CD14-positive monocyte (primary cell): ENCODE results near the gene CLEC19A. TPM values are rescaled to one million over a fixed set of nuclear protein-coding genes. Genes with fewer than 3 reads are reported as not detected.

Source experiments
- DNase-seq, 3 donors: peaks; one replicate each; pipeline ENCODE4 v3.0.0-alpha.2; 2011 to 2022
- H2AFZ ChIP-seq: 2 replicates; pipeline ENCODE4 v1.6.0; 2012; ENCODE audit warnings: mild to moderate bottlenecking, low read depth, low read length, inconsistent platforms; ENCODE audit not compliant: insufficient read depth, poor library complexity, severe bottlenecking
- H3K27ac ChIP-seq, 2 donors: 1 replicate in 1 of 2; 2 replicates in 1 of 2; pipeline ENCODE4 v1.5.1; 2012 to 2013; ENCODE audit warnings: low read length in 2 of 2, control low read depth in 1 of 2, inconsistent platforms in 1 of 2, low read depth in 1 of 2, mild to moderate bottlenecking in 1 of 2
- H3K27me3 ChIP-seq, 2 donors: one replicate each; pipeline versions ENCODE4 v1.6.0 to v1.6.1; 2011 to 2013; ENCODE audit warnings: low read length in 2 of 2; ENCODE audit not compliant: control insufficient read depth in 2 of 2, insufficient read depth in 2 of 2
- H3K36me3 ChIP-seq, 2 donors: replicated peaks in 1 of 2; 1 replicate in 1 of 2; 2 replicates in 1 of 2; pipeline versions ENCODE4 v1.5.1 to v1.6.1; 2012 to 2013; ENCODE audit warnings: low read length in 2 of 2, control low read depth in 1 of 2, inconsistent platforms in 1 of 2, mild to moderate bottlenecking in 1 of 2; ENCODE audit not compliant: insufficient read depth in 2 of 2, control insufficient read depth in 1 of 2
- H3K4me1 ChIP-seq, 2 donors: 1 replicate in 1 of 2; 2 replicates in 1 of 2; pipeline versions ENCODE4 v1.5.1 to v1.6.1; 2012 to 2013; ENCODE audit warnings: low read length in 2 of 2, control low read depth in 1 of 2, inconsistent platforms in 1 of 2, mild to moderate bottlenecking in 1 of 2, moderate library complexity in 1 of 2; ENCODE audit not compliant: insufficient read depth in 2 of 2, control insufficient read depth in 1 of 2
- H3K4me2 ChIP-seq: replicated peaks from 2 replicates; pipeline ENCODE3; 2012; ENCODE audit warnings: low read length, moderate library complexity, mild to moderate bottlenecking; ENCODE audit not compliant: poor library complexity, severe bottlenecking; ENCODE audit errors: extremely low read depth
- H3K4me3 ChIP-seq, 3 experiments: fragments of 200-600 bp in 1 of 3; sonication (generic) in 1 of 3; replicated peaks in 1 of 3; 1 replicate in 2 of 3; 2 replicates in 1 of 3; pipeline ENCODE4 v1.5.1; 2011 to 2013; ENCODE audit warnings: low read length in 3 of 3, mild to moderate bottlenecking in 3 of 3, control low read depth in 2 of 3, low read depth in 2 of 3, inconsistent platforms in 1 of 3, moderate library complexity in 1 of 3
- H3K79me2 ChIP-seq: 2 replicates; pipeline ENCODE4 v1.6.0; 2012; ENCODE audit warnings: mild to moderate bottlenecking, control low read depth, inconsistent platforms, low read length, moderate library complexity; ENCODE audit not compliant: insufficient read depth
- H3K9ac ChIP-seq: 2 replicates; pipeline ENCODE4 v1.6.0; 2017; ENCODE audit warnings: low read length, mild to moderate bottlenecking; ENCODE audit not compliant: insufficient read depth, poor library complexity, severe bottlenecking
- H3K9me3 ChIP-seq, 2 donors: replicated peaks in 1 of 2; 1 replicate in 1 of 2; 2 replicates in 1 of 2; pipeline versions ENCODE4 v1.5.1 to v1.6.1; 2012 to 2013; ENCODE audit warnings: low read length in 2 of 2, control low read depth in 1 of 2; ENCODE audit not compliant: control insufficient read depth in 1 of 2, insufficient read depth in 1 of 2
- H4K20me1 ChIP-seq: 2 replicates; pipeline ENCODE4 v1.6.0; 2012; ENCODE audit warnings: mild to moderate bottlenecking, low read length, control low read depth, moderate library complexity; ENCODE audit not compliant: insufficient read depth
- H3K27ac Mint-ChIP-seq, 7 donors: one replicate each; pipeline ENCODE4 v1.8.0; 2020; ENCODE audit warnings: mild to moderate bottlenecking in 7 of 7, mixed read lengths in 7 of 7, moderate library complexity in 6 of 7, inconsistent platforms in 2 of 7
- H3K27me3 Mint-ChIP-seq, 3 donors: one replicate each; pipeline ENCODE4 v1.8.0; 2021 to 2022; ENCODE audit warnings: low read depth in 3 of 3, mild to moderate bottlenecking in 3 of 3, mixed read lengths in 3 of 3, moderate library complexity in 3 of 3, inconsistent platforms in 1 of 3
- H3K36me3 Mint-ChIP-seq, 2 donors: one replicate each; pipeline ENCODE4 v1.8.0; 2020; ENCODE audit warnings: mixed read lengths in 2 of 2, inconsistent platforms in 1 of 2, mild to moderate bottlenecking in 1 of 2
- H3K4me1 Mint-ChIP-seq: one replicate; pipeline ENCODE4 v1.8.0; 2020; ENCODE audit warnings: mild to moderate bottlenecking, mixed read lengths
- H3K4me3 Mint-ChIP-seq, 2 donors: one replicate each; pipeline ENCODE4 v1.8.0; 2020; ENCODE audit warnings: mild to moderate bottlenecking in 2 of 2, mixed read lengths in 2 of 2, moderate library complexity in 1 of 2
- H3K9me3 Mint-ChIP-seq, 7 donors: one replicate each; pipeline ENCODE4 v1.8.0; 2020 to 2022; ENCODE audit warnings: mixed read lengths in 7 of 7, mild to moderate bottlenecking in 6 of 7, moderate library complexity in 6 of 7, inconsistent platforms in 2 of 7
- CTCF ChIP-seq: fragments of 200-600 bp; IDR thresholded peaks from one replicate; pipeline ENCODE4 v1.8.0; 2022; ENCODE audit warnings: antibody characterized with exemption, mild to moderate bottlenecking
- WGBS: methylation state at CpG from one replicate; pipeline ENCODE4 v1.1.5; 2013; ENCODE audit warnings: missing lambda C conversion rate; ENCODE audit not compliant: insufficient coverage; 5-methylcytosine and 5-hydroxymethylcytosine counted together
- intact Hi-C, 2 donors: fragments of 100-400 bp; cut with micrococcal nuclease; formaldehyde crosslinking; loops; one replicate each; pipeline versions ENCODE4 v1.15.0 to v1.15.1; 2023
- polyA plus RNA-seq, 3 donors: library from polyadenylated mRNA; depleted of rRNA in 1 of 3; unstranded in 2 of 3; stranded (reverse) in 1 of 3; fragments of 300-500 nt in 2 of 3; fragments of >200 nt in 1 of 3; fragmentation: Illumina TruSeq in 2 of 3; gene quantifications; 1 replicate in 2 of 3; 2 replicates in 1 of 3; pipeline ENCODE4 v1.2.3, GENCODE V29; 2012 to 2021

CLEC19A gene
- polyA plus RNA-seq, 3 donors: not detected

GRCh38 chr16:19299565-19299964, 14.0 kb downstream of the CLEC19A start:
- no CpG with 5 or more reads among the region's 2 CpGs for WGBS
- no peaks in the 10 kb centered on the region for H3K9me3 ChIP-seq
- no peak for TF ChIP-seq CTCF
- H3K9ac ChIP-seq: no peak overlapping the region
- H3K9me3 Mint-ChIP-seq: no peaks in the 10 kb centered on the region
- H3K4me1 ChIP-seq: peaks cover 13 to 14% of the 10 kb centered on the region in 2 donors
- no peaks in the 10 kb centered on the region for H3K36me3 ChIP-seq
- intact Hi-C loops: no loop called here
- H3K79me2 ChIP-seq: no peaks in the 10 kb centered on the region
- no peak for DNase-seq
- no peak overlapping the region for H3K4me3 ChIP-seq
- H3K36me3 Mint-ChIP-seq: no peaks in the 10 kb centered on the region
- H3K27me3 Mint-ChIP-seq: peaks cover 2 to 16% (median 8%) of the 10 kb centered on the region in 3 donors
- no peak overlapping the region for H3K27ac Mint-ChIP-seq
- H3K4me3 Mint-ChIP-seq: no peak overlapping the region
- no peak overlapping the region for H3K4me2 ChIP-seq
- no peak overlapping the region for H2AFZ ChIP-seq
- no peaks in the 10 kb centered on the region for H4K20me1 ChIP-seq
- H3K27ac ChIP-seq: no peak overlapping the region
- peaks cover 14% of the 10 kb centered on the region for H3K4me1 Mint-ChIP-seq
- H3K27me3 ChIP-seq: peaks cover 3 to 5% of the 10 kb centered on the region in 2 donors

GRCh38 chr16:19301931-19302330, 16.4 kb downstream of the CLEC19A start:
- Histone ChIP-seq H3K4me1 (peaks cover 8 to 10% of the 10 kb centered on the region in 2 donors), H2AFZ (no peak overlapping the region), H3K79me2 (no peaks in the 10 kb centered on the region), H3K36me3 (no peaks in the 10 kb centered on the region), H3K27ac (no peak overlapping the region), H3K4me2 (no peak overlapping the region), H4K20me1 (no peaks in the 10 kb centered on the region), H3K4me3 (no peak overlapping the region), H3K27me3 (peaks cover 3% of the 10 kb centered on the region in 2 donors), H3K9me3 (no peaks in the 10 kb centered on the region), H3K9ac (no peak overlapping the region)
- no CpG with 5 or more reads among the region's 1 CpG for WGBS
- Mint-ChIP-seq H3K4me1 (peaks cover 13% of the 10 kb centered on the region), H3K9me3 (no peaks in the 10 kb centered on the region), H3K4me3 (no peak overlapping the region), H3K36me3 (no peaks in the 10 kb centered on the region), H3K27me3 (peaks cover 3 to 12% (median 11%) of the 10 kb centered on the region in 3 donors), H3K27ac (no peak overlapping the region)
- intact Hi-C loops: no loop called here
- DNase-seq: peak in 1 of 3 donors; percentile 3
- TF ChIP-seq CTCF: no peak
